HG02884 (cell line): Measurements from ENCODE around the gene GSK3A.
A peak's percentile ranks its signal among the peaks of the same experiment; 100 is the strongest.

Source experiments
- ATAC-seq: cut with Tn5 transposase; IDR thresholded peaks from one replicate; pipeline ENCODE4 v1.9.1; 2021; ENCODE audit warnings: mild to moderate bottlenecking, moderate library complexity; ENCODE audit not compliant: unreplicated experiment

The GSK3A gene

GRCh38 chr19:42249769-42250168, 7.4 kb upstream of the GSK3A start:
- no peak for ATAC-seq

- no peak for ATAC-seq
Observed at GRCh38 chr19:42249149-42249750, 6.8 kb upstream of the GSK3A start.

- ATAC-seq: no peak
Observed at GRCh38 chr19:42248270-42249148, 6.1 kb upstream of the GSK3A start.

- ATAC-seq: no peak
Observed at GRCh38 chr19:42247640-42248199, 5.3 kb upstream of the GSK3A start.

GRCh38 chr19:42246922-42247639, 4.7 kb upstream of the GSK3A start:
- ATAC-seq: no peak

GRCh38 chr19:42246143-42246921, 3.9 kb upstream of the GSK3A start:
- ATAC-seq: no peak

GRCh38 chr19:42245231-42245630, 2.8 kb upstream of the GSK3A start:
- ATAC-seq: no peak

- ATAC-seq: peak; percentile 26
Observed at GRCh38 chr19:42244347-42245220, 2.2 kb upstream of the GSK3A start.

- ATAC-seq: no peak
Observed at GRCh38 chr19:42242069-42242511, 312 bp downstream of the GSK3A start.

- ATAC-seq: no peak
Observed at GRCh38 chr19:42241279-42241678, 1.1 kb downstream of the GSK3A start.

- no peak for ATAC-seq
Observed at GRCh38 chr19:42239544-42240220, 2.7 kb downstream of the GSK3A start.

- no peak for ATAC-seq
Observed at GRCh38 chr19:42235181-42235580, 7.2 kb downstream of the GSK3A start.

GRCh38 chr19:42234364-42234763, 8.0 kb downstream of the GSK3A start:
- no peak for ATAC-seq

GRCh38 chr19:42233678-42234292, 8.6 kb downstream of the GSK3A start:
- ATAC-seq: no peak

- no peak for ATAC-seq
Observed at GRCh38 chr19:42233106-42233505, 9.3 kb downstream of the GSK3A start.

GRCh38 chr19:42232435-42232834, 10.0 kb downstream of the GSK3A start:
- no peak for ATAC-seq

- ATAC-seq: no peak
Observed at GRCh38 chr19:42230571-42230970, 11.8 kb downstream of the GSK3A start.

GRCh38 chr19:42229855-42230351, 12.5 kb downstream of the GSK3A start:
- no peak for ATAC-seq
